ENCODE results near the gene KRTAP4-1.

GRCh38 chr17:41171886-41172285 is 12.8 kb downstream of the KRTAP4-1 start:
- TF ChIP-seq SIN3A (IDR thresholded peaks at IDR 0.05; ENCODE audit: borderline replicate concordance, insufficient read depth, low read length) (no peak), REST (IDR thresholded peaks at IDR 0.05; ENCODE audit: insufficient read depth in 1 of 2, low read depth in 2 of 2, low read length in 2 of 2) (no peak), POLR2AphosphoS5 (IDR thresholded peaks at IDR 0.05; ENCODE audit: low read depth, low read length) (no peak), TAF1 (IDR thresholded peaks at IDR 0.05; ENCODE audit: borderline replicate concordance, insufficient read depth, low read length) (no peak)

Data from PFSK-1 (cell line).